Hepatocyte (in vitro differentiated cells): ENCODE data around the gene GYPE. TPM values are rescaled to one million over a fixed set of nuclear protein-coding genes. Genes with fewer than 3 reads are reported as not detected.
"Not testable (repeated sequence)": the region's sequence is repeated elsewhere in the genome, so short reads cannot be mapped to it uniquely, and the experiment has no call there.

Experiments
- DNase-seq: peaks from one replicate; pipeline ENCODE4 v3.0.0-alpha.2; 2016; ENCODE audit warnings: low spot score
- H2AFZ ChIP-seq: fragments of 200-600 bp; sonication (generic); 2 replicates; pipeline ENCODE4 v1.6.0; 2016; ENCODE audit warnings: antibody characterized with exemption, mild to moderate bottlenecking
- H3K27ac ChIP-seq: fragments of 200-600 bp; sonication (generic); 2 replicates; pipeline ENCODE4 v1.5.1; 2016; ENCODE audit warnings: mild to moderate bottlenecking
- H3K27me3 ChIP-seq: fragments of 200-600 bp; sonication (generic); 2 replicates; pipeline ENCODE4 v1.6.1; 2016
- H3K36me3 ChIP-seq: fragments of 200-600 bp; sonication (generic); replicated peaks from 2 replicates; pipeline ENCODE4 v1.5.1; 2016; ENCODE audit warnings: low read depth; ENCODE audit not compliant: insufficient read depth
- H3K4me1 ChIP-seq: fragments of 200-600 bp; sonication (generic); 2 replicates; pipeline ENCODE4 v1.5.1; 2016; ENCODE audit warnings: mild to moderate bottlenecking, moderate library complexity; ENCODE audit not compliant: insufficient read depth
- H3K4me2 ChIP-seq: fragments of 200-600 bp; sonication (generic); 2 replicates; pipeline ENCODE4 v1.6.0; 2016
- H3K4me3 ChIP-seq: fragments of 200-600 bp; sonication (generic); 2 replicates; pipeline ENCODE4 v1.5.1; 2016; ENCODE audit warnings: mild to moderate bottlenecking
- H3K79me2 ChIP-seq: fragments of 200-600 bp; sonication (generic); 2 replicates; pipeline ENCODE4 v1.6.0; 2017; ENCODE audit warnings: mild to moderate bottlenecking
- H3K9me2 ChIP-seq: fragments of 200-600 bp; sonication (generic); replicated peaks from 2 replicates; pipeline ENCODE4 v1.6.0; 2017; ENCODE audit warnings: mild to moderate bottlenecking; ENCODE audit not compliant: insufficient read depth
- H3K9me3 ChIP-seq: fragments of 200-600 bp; sonication (generic); 2 replicates; pipeline ENCODE4 v1.5.1; 2016; ENCODE audit warnings: low read depth, mild to moderate bottlenecking
- H4K20me1 ChIP-seq: fragments of 200-600 bp; sonication (generic); 2 replicates; pipeline ENCODE4 v1.6.0; 2016; ENCODE audit warnings: mild to moderate bottlenecking; ENCODE audit not compliant: insufficient read depth, poor library complexity, severe bottlenecking
- WGBS: methylation state at CpG from one replicate; pipeline ENCODE4 v1.1.6; 2016; ENCODE audit warnings: low lambda C conversion rate; ENCODE audit errors: missing lambda C conversion rate; 5-methylcytosine and 5-hydroxymethylcytosine counted together
- polyA plus RNA-seq: library from polyadenylated mRNA; unstranded; fragments of >200 nt; fragmentation: Nextera tagmentation; extraction: Ambion mirVana; gene quantifications from 2 replicates; pipeline ENCODE4 v1.2.1, GENCODE V29; 2016
- total RNA-seq: library from RNA; depleted of rRNA; stranded (reverse); fragments of >200 nt; gene quantifications from 2 replicates; pipeline ENCODE4 v1.2.3, GENCODE V29; 2014

The GYPE gene
- total and polyA plus RNA-seq, 2 experiments from 2014 or later: not detected

DNA sequence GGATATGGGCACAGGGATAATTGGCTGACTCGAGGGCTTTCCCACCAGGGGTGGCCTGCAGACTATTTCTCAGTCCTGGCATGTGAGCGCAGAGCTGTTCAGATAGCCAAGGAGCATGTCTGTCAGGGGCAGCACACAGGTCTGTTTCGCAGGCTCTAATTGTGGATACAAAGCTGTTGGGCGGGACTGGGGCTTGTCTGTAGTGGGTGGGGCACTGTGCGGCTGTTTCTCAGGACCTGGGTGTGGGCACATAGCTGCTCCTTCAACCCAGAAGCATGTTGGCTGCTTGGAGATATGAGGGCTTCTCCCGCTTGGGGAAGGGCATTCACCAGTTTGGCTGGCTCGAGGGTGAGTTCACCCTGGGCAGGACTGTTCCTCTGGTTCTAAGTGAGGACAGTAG, 65.9 kb downstream of the GYPE start:
- not testable (repeated sequence) for H3K4me1 ChIP-seq, H3K27ac ChIP-seq, H2AFZ ChIP-seq, H3K9me3 ChIP-seq, H3K9me2 ChIP-seq, H3K79me2 ChIP-seq, H3K27me3 ChIP-seq, DNase-seq, H4K20me1 ChIP-seq, H3K4me3 ChIP-seq, H3K4me2 ChIP-seq, H3K36me3 ChIP-seq
- WGBS: 76% methylated on average over 6 of the region's 7 CpGs

DNA sequence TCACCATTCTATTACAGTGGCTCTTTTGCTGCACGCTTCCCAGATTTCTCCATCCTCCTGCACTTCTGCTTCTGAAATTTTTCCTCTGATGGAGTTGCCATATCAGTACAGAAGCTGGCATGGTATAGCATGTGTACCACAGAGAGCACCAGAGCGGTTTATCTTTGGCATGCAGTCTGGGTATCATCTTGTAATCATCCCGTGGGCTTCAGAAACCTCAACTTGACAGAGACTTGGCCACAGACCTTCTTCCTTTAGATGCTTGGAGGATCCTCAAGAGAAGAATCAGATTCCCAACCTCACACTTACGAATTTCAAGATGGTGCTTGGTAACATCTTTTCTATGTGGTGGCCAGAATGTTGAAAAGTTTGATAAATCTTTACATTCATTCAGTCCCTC, 71.2 kb downstream of the GYPE start:
- H3K4me3 ChIP-seq, H3K9me3 ChIP-seq, DNase-seq, H3K27ac ChIP-seq, H3K79me2 ChIP-seq, H3K4me1 ChIP-seq, H3K36me3 ChIP-seq, H4K20me1 ChIP-seq, H3K4me2 ChIP-seq, H2AFZ ChIP-seq, H3K9me2 ChIP-seq, H3K27me3 ChIP-seq: not testable (repeated sequence)
- WGBS: 85% methylated on average over 4 of the region's 4 CpGs

DNA sequence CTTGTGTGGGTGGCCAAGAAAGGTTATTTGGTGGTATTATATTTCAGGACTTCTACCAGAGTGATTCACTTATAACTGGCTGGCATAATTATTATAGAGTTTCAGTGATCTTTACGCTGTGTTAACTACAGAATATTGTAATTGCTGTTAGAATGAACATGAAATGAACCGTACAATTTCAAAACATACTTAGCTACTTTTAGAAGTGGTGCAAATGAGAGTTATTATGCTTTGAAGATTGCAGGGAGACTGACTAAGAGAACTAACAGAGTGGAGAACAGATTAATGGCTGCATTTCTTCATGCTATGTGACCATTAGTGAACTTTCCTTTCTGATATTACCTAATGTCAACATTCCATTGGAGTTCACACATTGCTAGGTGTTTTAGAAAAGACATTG, 71.7 kb downstream of the GYPE start:
- H3K9me3 ChIP-seq, H3K27ac ChIP-seq, H3K79me2 ChIP-seq, H3K4me2 ChIP-seq, H3K4me1 ChIP-seq, H2AFZ ChIP-seq, DNase-seq, H3K27me3 ChIP-seq, H4K20me1 ChIP-seq, H3K4me3 ChIP-seq, H3K36me3 ChIP-seq, H3K9me2 ChIP-seq: not testable (repeated sequence)
- 92% methylated on average over 2 of the region's 2 CpGs for WGBS

DNA sequence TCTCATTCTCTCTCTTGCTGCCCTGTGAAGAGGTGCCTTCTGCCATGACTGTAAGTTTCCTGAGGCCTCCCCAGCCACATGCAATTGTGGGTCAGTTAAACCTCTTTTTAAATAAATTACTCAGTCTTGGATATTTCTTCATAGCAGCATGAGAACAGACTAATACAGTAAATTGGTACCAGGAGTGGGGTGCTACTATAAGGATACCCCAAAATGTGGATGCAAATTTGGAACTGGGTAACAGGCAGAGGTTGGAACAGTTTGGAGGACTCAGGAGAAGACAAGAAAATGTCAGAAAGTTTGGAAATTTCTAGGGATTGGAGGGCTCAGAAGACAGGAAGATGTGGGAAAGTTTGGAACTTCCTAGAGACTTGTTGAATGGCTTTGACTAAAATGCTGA, 74.8 kb downstream of the GYPE start:
- not testable (repeated sequence) for H3K4me2 ChIP-seq, H4K20me1 ChIP-seq, H3K27ac ChIP-seq, H3K36me3 ChIP-seq, H3K4me3 ChIP-seq, H2AFZ ChIP-seq, H3K4me1 ChIP-seq, DNase-seq, H3K79me2 ChIP-seq, H3K9me2 ChIP-seq, H3K9me3 ChIP-seq, H3K27me3 ChIP-seq

DNA sequence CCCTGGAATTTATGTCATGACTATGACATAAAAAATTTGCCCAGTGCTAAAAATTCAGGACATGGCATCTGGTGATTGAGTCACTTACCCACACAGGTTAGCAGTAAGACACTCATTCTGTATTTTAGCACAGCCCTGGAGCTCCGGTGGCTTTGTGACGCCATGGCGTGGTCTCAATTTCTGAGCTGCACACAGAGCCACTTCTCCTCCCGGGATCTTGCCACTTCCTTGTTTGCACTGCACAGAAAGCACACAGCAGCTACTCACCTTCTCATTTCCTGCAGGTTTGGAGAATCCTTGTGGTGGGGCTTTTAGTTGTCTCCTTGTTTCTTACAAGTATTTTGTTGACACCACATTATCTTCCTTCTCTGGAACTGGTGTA, 76.1 kb downstream of the GYPE start:
- H3K4me2 ChIP-seq, H3K9me2 ChIP-seq, H3K27ac ChIP-seq, H3K36me3 ChIP-seq, H3K9me3 ChIP-seq, H3K4me3 ChIP-seq, DNase-seq, H3K79me2 ChIP-seq, H4K20me1 ChIP-seq, H3K4me1 ChIP-seq, H3K27me3 ChIP-seq, H2AFZ ChIP-seq: not testable (repeated sequence)
- WGBS: 74% methylated on average over 4 of the region's 4 CpGs

Other genes with a start within 250 kb of the GYPE start
- 0.20 and 0.23 TPM in 2 replicates for gene FREM3, start 204.9 kb downstream of the GYPE start, total RNA-seq
- gene FREM3, start 204.9 kb downstream of the GYPE start, polyA plus RNA-seq: 0.64 TPM in 1 of 2 replicates, not detected in the other
- not detected in 2 replicates for gene GYPB, start 113.8 kb upstream of the GYPE start, total RNA-seq
- gene GYPB, start 113.8 kb upstream of the GYPE start, polyA plus RNA-seq: not detected in 2 replicates
- not detected in 2 replicates for gene GYPA, start 235.2 kb upstream of the GYPE start, total RNA-seq
- gene GYPA, start 235.2 kb upstream of the GYPE start, polyA plus RNA-seq: not detected in 2 replicates